K562 (cell line): ENCODE measurements around the gene JAG2.

ENCODE experiments used
- CBX5 ChIP-seq: IDR thresholded peaks from 2 replicates; pipeline ENCODE4 v1.6.1; 2014; ENCODE audit warnings: low read depth, borderline replicate concordance
- CTCF ChIP-seq, 3 experiments: IDR thresholded peaks in 2 of 3; conservative IDR thresholded peaks in 1 of 3; 2 replicates each; pipeline ENCODE4 v1.5.1; 2011 to 2012; ENCODE audit warnings: low read length in 3 of 3, mild to moderate bottlenecking in 3 of 3, control low read depth in 2 of 3, improper control_type of control experiment in 1 of 3, inconsistent platforms in 1 of 3, low read depth in 1 of 3, mixed read lengths in 1 of 3, moderate library complexity in 1 of 3; ENCODE audit not compliant: insufficient read depth in 2 of 3
- EZH2 ChIP-seq: IDR thresholded peaks from 2 replicates; pipeline ENCODE4 v1.6.1; 2012; ENCODE audit warnings: low read depth, mild to moderate bottlenecking, inconsistent platforms, low read length, borderline replicate concordance
- JUNB ChIP-seq: fragments of 450-650 bp; formaldehyde crosslinking; conservative IDR thresholded peaks from 2 replicates; pipeline ENCODE4 v1.4.0; 2020; ENCODE audit warnings: mild to moderate bottlenecking
- KDM5B ChIP-seq: fragments of 200-600 bp; sonication (generic); IDR thresholded peaks from 2 replicates; pipeline ENCODE4 v1.6.1; 2012; ENCODE audit warnings: low read depth, mild to moderate bottlenecking, moderate library complexity, low read length, control low read depth, inconsistent platforms; ENCODE audit not compliant: insufficient replicate concordance
- MAFG ChIP-seq: fragments of 450-650 bp; conservative IDR thresholded peaks from 2 replicates; pipeline ENCODE4 v1.6.1; 2016; ENCODE audit warnings: missing genetic modification characterization, missing compliant biosample characterization
- MTA1 ChIP-seq: fragments of 450-650 bp; IDR thresholded peaks from 2 replicates; pipeline ENCODE4 v1.6.1; 2017; ENCODE audit warnings: borderline replicate concordance
- NR2C2 ChIP-seq, 2 experiments: fragments of 200-800 bp in 1 of 2; sonication (Bioruptor generic) in 1 of 2; sonication (generic) in 1 of 2; formaldehyde crosslinking in 1 of 2; IDR thresholded peaks; 2 replicates each; pipeline versions ENCODE4 v1.6.1 to v1.8.0; 2016 to 2022; ENCODE audit warnings: mild to moderate bottlenecking in 1 of 2, missing compliant biosample characterization in 1 of 2, missing genetic modification characterization in 1 of 2, missing genetic modification reagents in 1 of 2
- PHF8 ChIP-seq: fragments of 200-600 bp; sonication (generic); IDR thresholded peaks from 2 replicates; pipeline ENCODE4 v1.6.1; 2012; ENCODE audit warnings: mixed run types, mild to moderate bottlenecking, inconsistent platforms, low read length, moderate library complexity, borderline replicate concordance
- POLR2AphosphoS5 ChIP-seq: IDR thresholded peaks from 2 replicates; pipeline ENCODE4 v1.6.1; 2011; ENCODE audit warnings: mild to moderate bottlenecking, low read depth, low read length, moderate library complexity; ENCODE audit not compliant: control insufficient read depth, insufficient read depth
- SLC30A9 ChIP-seq: fragments of 250-450 bp; sonication (Bioruptor Pico); IDR thresholded peaks from 2 replicates; pipeline ENCODE4 v1.8.0; 2022; ENCODE audit warnings: mild to moderate bottlenecking, moderate library complexity
- ZNF583 ChIP-seq: fragments of 250-450 bp; sonication (Bioruptor Pico); IDR thresholded peaks from 2 replicates; pipeline ENCODE4 v1.4.0; 2020
- ZNF644 ChIP-seq: fragments of 200-800 bp; sonication (Bioruptor generic); IDR thresholded peaks from 2 replicates; pipeline ENCODE4 v1.6.1; 2016; ENCODE audit warnings: low read depth, missing genetic modification characterization, missing compliant biosample characterization

GRCh38 chr14:105091054-105091516 lies 77.5 kb downstream of the JAG2 start:
- TF ChIP-seq ZNF583, result no peak
- TF ChIP-seq PHF8, result no peak
- no peak for TF ChIP-seq EZH2
- no peak for TF ChIP-seq KDM5B
- no peak for TF ChIP-seq CBX5
- TF ChIP-seq JUNB (CRISPR knock-in tag), result no peak
- TF ChIP-seq MAFG (tag), result no peak
- TF ChIP-seq ZNF644 (tag), result no peak
- no peak for TF ChIP-seq MTA1
- TF ChIP-seq POLR2AphosphoS5, result no peak
- no peak for TF ChIP-seq SLC30A9 (CRISPR knock-in tag)
- no peak for TF ChIP-seq NR2C2 (CRISPR knock-in tag; IDR thresholded peaks at IDR 0.05)
- no peak for TF ChIP-seq NR2C2 (tag; IDR thresholded peaks at IDR 0.05)
- no peak for TF ChIP-seq CTCF (IDR thresholded peaks at IDR 0.05 in 2 of 3, conservative IDR thresholded peaks at IDR 0.05 in 1 of 3; ENCODE audit: insufficient read depth in 2 of 3, low read depth in 1 of 3, low read length in 3 of 3)
